K562 (cell line): ENCODE results near the gene HPCAL1. TPM values are rescaled to one million over a fixed set of nuclear protein-coding genes. Genes with fewer than 3 reads are reported as not detected.

Experiments used
- BACH1 ChIP-seq: fragments of 200-800 bp; sonication (Bioruptor generic); IDR thresholded peaks from 2 replicates; pipeline ENCODE4 v1.6.1; 2016; ENCODE audit warnings: missing genetic modification characterization, missing compliant biosample characterization
- CBX1 ChIP-seq: sonication (generic); IDR thresholded peaks from 2 replicates; pipeline ENCODE4 v1.6.1; 2016; ENCODE audit warnings: antibody characterized with exemption, low read depth, mild to moderate bottlenecking
- CHD2 ChIP-seq: IDR thresholded peaks from 2 replicates; pipeline ENCODE4 v1.6.1; 2011; ENCODE audit warnings: low read depth, low read length
- EGR1 ChIP-seq: fragments of 450-650 bp; conservative IDR thresholded peaks from 2 replicates; pipeline ENCODE4 v1.6.1; 2017; ENCODE audit warnings: mild to moderate bottlenecking
- ETV5 ChIP-seq: sonication (generic); formaldehyde crosslinking; IDR thresholded peaks from 2 replicates; pipeline ENCODE4 v1.4.0; 2020; ENCODE audit warnings: low read depth, mild to moderate bottlenecking, missing genetic modification reagents
- FOXK2 ChIP-seq, 2 experiments: fragments of 450-650 bp; IDR thresholded peaks in 1 of 2; conservative IDR thresholded peaks in 1 of 2; 2 replicates each; pipeline ENCODE4 v1.6.1; 2016; ENCODE audit warnings: low read depth in 2 of 2, mild to moderate bottlenecking in 1 of 2
- ILF3 ChIP-seq: fragments of 450-650 bp; IDR thresholded peaks from 2 replicates; pipeline ENCODE4 v1.6.1; 2018; ENCODE audit warnings: antibody characterized with exemption, mild to moderate bottlenecking, moderate library complexity, borderline replicate concordance
- KHSRP ChIP-seq: fragments of 450-650 bp; IDR thresholded peaks from 2 replicates; pipeline ENCODE4 v1.6.1; 2017
- L3MBTL2 ChIP-seq: fragments of 450-650 bp; IDR thresholded peaks from 2 replicates; pipeline ENCODE4 v1.6.1; 2016; ENCODE audit warnings: mild to moderate bottlenecking, moderate library complexity
- MAFK ChIP-seq: IDR thresholded peaks from 2 replicates; pipeline ENCODE4 v1.6.1; 2011; ENCODE audit warnings: low read length, improper control_type of control experiment
- NCOA1 ChIP-seq: fragments of 450-650 bp; IDR thresholded peaks from 2 replicates; pipeline ENCODE4 v1.6.1; 2016; ENCODE audit warnings: low read depth
- NCOA4 ChIP-seq: fragments of 450-650 bp; IDR thresholded peaks from 2 replicates; pipeline ENCODE4 v1.6.1; 2018; ENCODE audit warnings: mild to moderate bottlenecking; ENCODE audit not compliant: partially characterized antibody
- POLR3G ChIP-seq: IDR thresholded peaks from 2 replicates; pipeline ENCODE4 v1.6.1; 2011; ENCODE audit not compliant: insufficient read length, insufficient replicate concordance; ENCODE audit errors: extremely low read depth
- RBM14 ChIP-seq: fragments of 200-400 bp; formaldehyde crosslinking; IDR thresholded peaks from 2 replicates; pipeline ENCODE4 v1.6.1; 2018; ENCODE audit warnings: low read depth, mild to moderate bottlenecking, low read length, moderate library complexity, borderline replicate concordance; ENCODE audit not compliant: insufficient read depth
- RBM34 ChIP-seq: fragments of 200-400 bp; formaldehyde crosslinking; IDR thresholded peaks from 2 replicates; pipeline ENCODE4 v1.6.1; 2018; ENCODE audit warnings: low read length, borderline replicate concordance; ENCODE audit not compliant: insufficient read depth
- SIN3A ChIP-seq, 2 experiments: fragments of 150-350 bp in 1 of 2; IDR thresholded peaks; 2 replicates each; pipeline ENCODE4 v1.6.1; 2011 to 2016; ENCODE audit warnings: borderline replicate concordance in 2 of 2, low read depth in 2 of 2, low read length in 2 of 2, mild to moderate bottlenecking in 2 of 2, moderate library complexity in 2 of 2; ENCODE audit not compliant: control insufficient read depth in 1 of 2
- SIX5 ChIP-seq, 2 experiments: IDR thresholded peaks; 2 replicates each; pipeline ENCODE4 v1.6.1; 2011; ENCODE audit warnings: low read length in 2 of 2, borderline replicate concordance in 1 of 2, low read depth in 1 of 2, mild to moderate bottlenecking in 1 of 2, moderate library complexity in 1 of 2; ENCODE audit not compliant: insufficient read depth in 1 of 2
- SMAD1 ChIP-seq: fragments of 150-350 bp; IDR thresholded peaks from 2 replicates; pipeline ENCODE4 v1.6.1; 2014; ENCODE audit warnings: low read length, low read depth; ENCODE audit not compliant: partially characterized antibody
- SMARCE1 ChIP-seq: fragments of 450-650 bp; IDR thresholded peaks from 2 replicates; pipeline ENCODE4 v1.7.1; 2016; ENCODE audit warnings: mild to moderate bottlenecking
- SRSF3 ChIP-seq: fragments of 200-400 bp; formaldehyde crosslinking; IDR thresholded peaks from 2 replicates; pipeline ENCODE4 v1.6.1; 2016; ENCODE audit warnings: mild to moderate bottlenecking, low read length, moderate library complexity; ENCODE audit not compliant: insufficient read depth
- ZKSCAN1 ChIP-seq: fragments of 150-350 bp; IDR thresholded peaks from 2 replicates; pipeline ENCODE4 v1.6.1; 2016; ENCODE audit warnings: low read depth, low read length
- ZNF174 ChIP-seq: fragments of 250-450 bp; sonication (Bioruptor Pico); IDR thresholded peaks from 2 replicates; pipeline ENCODE4 v1.4.0; 2020; ENCODE audit warnings: mild to moderate bottlenecking
- ZNF274 ChIP-seq: IDR thresholded peaks from 2 replicates; pipeline ENCODE4 v1.6.1; 2011; ENCODE audit warnings: low read depth, mild to moderate bottlenecking, low read length, moderate library complexity, borderline replicate concordance
- ZNF644 ChIP-seq: fragments of 200-800 bp; sonication (Bioruptor generic); IDR thresholded peaks from 2 replicates; pipeline ENCODE4 v1.6.1; 2016; ENCODE audit warnings: low read depth, missing genetic modification characterization, missing compliant biosample characterization
- ZNF766 ChIP-seq: fragments of 200-800 bp; sonication (Bioruptor generic); conservative IDR thresholded peaks from 2 replicates; pipeline ENCODE4 v1.6.1; 2016; ENCODE audit warnings: missing genetic modification characterization, missing compliant biosample characterization
- polyA plus RNA-seq, 8 experiments: library from polyadenylated mRNA; depleted of rRNA in 4 of 8; stranded (reverse) in 5 of 8; unstranded in 3 of 8; fragments of >200 nt; fragmentation: Nextera tagmentation in 2 of 8; fragmentation: Illumina TruSeq in 1 of 8; extraction: Ambion mirVana in 2 of 8; extraction: Trizol in 1 of 8; gene quantifications; 2 replicates each; pipeline versions ENCODE4 v1.2.1 to v1.2.3, GENCODE V29; 2011 to 2014; ENCODE audit warnings: inconsistent platforms in 1 of 8, missing spikeins in 1 of 8
- total RNA-seq, 7 experiments: library from RNA; depleted of rRNA in 6 of 7; stranded (reverse); fragments of >200 nt in 6 of 7; fragmentation: Illumina TruSeq in 2 of 7; extraction: Trizol in 2 of 7; gene quantifications; 2 replicates each; pipeline versions ENCODE4 v1.2.1 to v1.2.3, GENCODE V29; 2011 to 2021; ENCODE audit warnings: low replicate concordance in 1 of 7
- TF ChIP-seq, protein P1 (sequence below): fragments of 250-450 bp; sonication (Bioruptor Pico); IDR thresholded peaks from 2 replicates; pipeline ENCODE4 v1.5.0; 2021; ENCODE audit warnings: mild to moderate bottlenecking, borderline replicate concordance
- TF ChIP-seq, protein P2 (sequence below): fragments of 250-450 bp; sonication (Bioruptor Pico); IDR thresholded peaks from 2 replicates; pipeline ENCODE4 v1.4.0; 2020; ENCODE audit warnings: mild to moderate bottlenecking

The HPCAL1 gene
- total and polyA plus RNA-seq, 9 of the 15 experiments (the other 6 are each of a cell fraction or from before 2014, with no cell fraction given): 2.7 to 65.5 (median 23.9) TPM

DNA sequence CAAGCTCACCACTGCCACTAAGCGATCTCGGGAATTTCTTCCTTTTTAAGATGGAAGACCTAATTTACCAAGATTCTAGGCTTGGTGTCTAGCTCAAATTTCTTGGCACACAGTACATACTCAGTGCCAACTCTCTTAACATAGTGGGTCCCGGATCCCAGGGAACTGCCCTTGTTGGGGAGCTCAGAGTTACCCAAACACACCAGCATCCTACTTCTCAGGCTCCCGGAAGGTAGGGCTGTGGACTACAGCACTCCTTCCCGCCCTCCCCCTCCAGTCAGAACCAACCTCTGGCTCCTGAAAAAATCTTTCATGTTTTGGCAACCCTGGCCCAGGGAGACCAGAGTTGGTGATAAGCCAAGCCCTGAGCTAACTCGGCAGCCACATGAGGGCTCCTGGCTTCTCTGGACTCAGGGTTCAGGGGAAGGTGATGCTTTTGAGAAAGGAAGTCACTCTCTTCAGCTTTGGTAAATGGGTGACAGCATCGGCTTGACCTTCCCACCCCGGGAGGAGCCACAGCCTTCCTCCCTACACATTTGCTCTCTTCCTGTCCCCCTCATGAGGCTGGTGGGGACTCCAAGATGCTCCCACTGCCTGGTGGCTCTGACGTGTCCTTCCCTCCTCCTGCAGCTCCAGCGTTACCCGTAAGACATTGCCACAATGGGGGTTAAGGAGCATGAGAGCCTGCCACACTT, 136.6 kb downstream of the HPCAL1 start (continued):
- TF ChIP-seq SIX5 (IDR thresholded peaks at IDR 0.05; ENCODE audit: borderline replicate concordance in 1 of 2, insufficient read depth in 1 of 2, low read depth in 1 of 2, low read length in 2 of 2) (no peak), KHSRP (0 out of 2 replicates have a peak, but pooled peaks have one; percentile 25), SIN3A (IDR thresholded peaks at IDR 0.05; ENCODE audit: borderline replicate concordance in 2 of 2, control insufficient read depth in 1 of 2, low read depth in 2 of 2, low read length in 2 of 2) (peak in 1 of 2 experiments; percentile 17; a peak in 1 of 4 replicates), CHD2 (no peak), RBM14 (no peak), FOXK2 (conservative IDR thresholded peaks at IDR 0.05 in 1 of 2, IDR thresholded peaks at IDR 0.05 in 1 of 2; ENCODE audit: low read depth in 2 of 2) (no peak), SRSF3 (no peak), L3MBTL2 (no peak), BACH1 (tag) (no peak), ILF3 (no peak), ZNF174 (no peak), EGR1 (no peak), RBM34 (no peak), CBX1 (no peak), MAFK (no peak), NCOA4 (no peak), ZNF644 (no peak), ZKSCAN1 (0 out of 2 replicates have a peak, but pooled peaks have one; percentile 44), ZNF766 (CRISPR knock-in tag) (no peak), POLR3G (no peak), ZNF274 (no peak), SMARCE1 (no peak), ETV5 (CRISPR knock-in tag) (no peak), NCOA1 (no peak), SMAD1 (no peak)
- TF ChIP-seq, protein P1, sequence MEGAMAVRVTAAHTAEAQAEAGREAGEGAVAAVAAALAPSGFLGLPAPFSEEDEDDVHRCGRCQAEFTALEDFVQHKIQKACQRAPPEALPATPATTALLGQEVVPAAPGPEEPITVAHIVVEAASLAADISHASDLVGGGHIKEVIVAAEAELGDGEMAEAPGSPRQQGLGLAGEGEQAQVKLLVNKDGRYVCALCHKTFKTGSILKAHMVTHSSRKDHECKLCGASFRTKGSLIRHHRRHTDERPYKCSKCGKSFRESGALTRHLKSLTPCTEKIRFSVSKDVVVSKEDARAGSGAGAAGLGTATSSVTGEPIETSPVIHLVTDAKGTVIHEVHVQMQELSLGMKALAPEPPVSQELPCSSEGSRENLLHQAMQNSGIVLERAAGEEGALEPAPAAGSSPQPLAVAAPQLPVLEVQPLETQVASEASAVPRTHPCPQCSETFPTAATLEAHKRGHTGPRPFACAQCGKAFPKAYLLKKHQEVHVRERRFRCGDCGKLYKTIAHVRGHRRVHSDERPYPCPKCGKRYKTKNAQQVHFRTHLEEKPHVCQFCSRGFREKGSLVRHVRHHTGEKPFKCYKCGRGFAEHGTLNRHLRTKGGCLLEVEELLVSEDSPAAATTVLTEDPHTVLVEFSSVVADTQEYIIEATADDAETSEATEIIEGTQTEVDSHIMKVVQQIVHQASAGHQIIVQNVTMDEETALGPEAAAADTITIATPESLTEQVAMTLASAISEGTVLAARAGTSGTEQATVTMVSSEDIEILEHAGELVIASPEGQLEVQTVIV (CRISPR knock-in tag): no peak
- TF ChIP-seq, protein P2, sequence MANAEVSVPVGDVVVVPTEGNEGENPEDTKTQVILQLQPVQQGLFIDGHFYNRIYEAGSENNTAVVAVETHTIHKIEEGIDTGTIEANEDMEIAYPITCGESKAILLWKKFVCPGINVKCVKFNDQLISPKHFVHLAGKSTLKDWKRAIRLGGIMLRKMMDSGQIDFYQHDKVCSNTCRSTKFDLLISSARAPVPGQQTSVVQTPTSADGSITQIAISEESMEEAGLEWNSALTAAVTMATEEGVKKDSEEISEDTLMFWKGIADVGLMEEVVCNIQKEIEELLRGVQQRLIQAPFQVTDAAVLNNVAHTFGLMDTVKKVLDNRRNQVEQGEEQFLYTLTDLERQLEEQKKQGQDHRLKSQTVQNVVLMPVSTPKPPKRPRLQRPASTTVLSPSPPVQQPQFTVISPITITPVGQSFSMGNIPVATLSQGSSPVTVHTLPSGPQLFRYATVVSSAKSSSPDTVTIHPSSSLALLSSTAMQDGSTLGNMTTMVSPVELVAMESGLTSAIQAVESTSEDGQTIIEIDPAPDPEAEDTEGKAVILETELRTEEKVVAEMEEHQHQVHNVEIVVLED (CRISPR knock-in tag): no peak
